ENCODE measurements around the gene PDE4B. TPM values are rescaled to one million over a fixed set of nuclear protein-coding genes. Genes with fewer than 3 reads are reported as not detected.

The PDE4B gene
- total and polyA plus RNA-seq, 10 of the 15 experiments (the other 5 are each of a cell fraction or from before 2014, with no cell fraction given), result 3.0 to 13.2 (median 5.7) TPM

DNA sequence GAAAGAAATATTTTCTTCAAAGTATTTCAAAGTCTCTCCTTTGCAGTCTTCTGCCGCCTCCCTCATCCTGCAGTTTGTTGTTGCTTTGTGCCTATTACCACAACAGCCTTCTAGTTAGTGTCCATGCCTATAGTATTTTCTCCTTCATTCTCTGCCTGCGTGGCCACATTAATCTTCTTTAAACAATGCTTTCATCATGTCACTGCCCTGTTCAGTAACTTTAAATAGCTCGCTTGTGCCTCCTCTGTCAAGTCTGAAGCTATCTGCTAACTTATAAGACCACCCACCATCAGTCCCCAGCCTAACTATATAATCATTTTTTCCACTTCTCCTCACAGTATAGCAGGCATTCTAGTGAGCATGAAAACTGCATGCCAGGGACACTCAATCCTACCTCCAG is 290.3 kb downstream of the PDE4B start:
- H3K4me3 ChIP-seq, result no peak overlapping the region
- 12% methylated on average over 3 of the region's 3 CpGs for WGBS (ENCODE audit: insufficient coverage, insufficient replicate concordance, low lambda C conversion rate, missing lambda C conversion rate)
- H3K79me2 ChIP-seq (ENCODE audit: control insufficient read depth, insufficient read depth, low read length), result no peaks in the 10 kb centered on the region
- DNase-seq (ENCODE audit: low read depth, low spot score), result no peak
- FAIRE-seq, result no peak
- no peak overlapping the region for H2AFZ ChIP-seq (ENCODE audit: control insufficient read depth, low read depth, low read length)
- no TSS peak for BruUV-seq (replicated peaks)
- no peak overlapping the region for H3K27ac ChIP-seq (ENCODE audit: control insufficient read depth, insufficient read depth)
- no peak overlapping the region for H3K9ac ChIP-seq (ENCODE audit: control insufficient read depth, insufficient read depth, low read length)
- no peak for TF ChIP-seq BMI1 (IDR thresholded peaks at IDR 0.05; ENCODE audit: borderline replicate concordance)
- TF ChIP-seq HDGF (IDR thresholded peaks at IDR 0.05), result no peak
- TF ChIP-seq, protein P1, sequence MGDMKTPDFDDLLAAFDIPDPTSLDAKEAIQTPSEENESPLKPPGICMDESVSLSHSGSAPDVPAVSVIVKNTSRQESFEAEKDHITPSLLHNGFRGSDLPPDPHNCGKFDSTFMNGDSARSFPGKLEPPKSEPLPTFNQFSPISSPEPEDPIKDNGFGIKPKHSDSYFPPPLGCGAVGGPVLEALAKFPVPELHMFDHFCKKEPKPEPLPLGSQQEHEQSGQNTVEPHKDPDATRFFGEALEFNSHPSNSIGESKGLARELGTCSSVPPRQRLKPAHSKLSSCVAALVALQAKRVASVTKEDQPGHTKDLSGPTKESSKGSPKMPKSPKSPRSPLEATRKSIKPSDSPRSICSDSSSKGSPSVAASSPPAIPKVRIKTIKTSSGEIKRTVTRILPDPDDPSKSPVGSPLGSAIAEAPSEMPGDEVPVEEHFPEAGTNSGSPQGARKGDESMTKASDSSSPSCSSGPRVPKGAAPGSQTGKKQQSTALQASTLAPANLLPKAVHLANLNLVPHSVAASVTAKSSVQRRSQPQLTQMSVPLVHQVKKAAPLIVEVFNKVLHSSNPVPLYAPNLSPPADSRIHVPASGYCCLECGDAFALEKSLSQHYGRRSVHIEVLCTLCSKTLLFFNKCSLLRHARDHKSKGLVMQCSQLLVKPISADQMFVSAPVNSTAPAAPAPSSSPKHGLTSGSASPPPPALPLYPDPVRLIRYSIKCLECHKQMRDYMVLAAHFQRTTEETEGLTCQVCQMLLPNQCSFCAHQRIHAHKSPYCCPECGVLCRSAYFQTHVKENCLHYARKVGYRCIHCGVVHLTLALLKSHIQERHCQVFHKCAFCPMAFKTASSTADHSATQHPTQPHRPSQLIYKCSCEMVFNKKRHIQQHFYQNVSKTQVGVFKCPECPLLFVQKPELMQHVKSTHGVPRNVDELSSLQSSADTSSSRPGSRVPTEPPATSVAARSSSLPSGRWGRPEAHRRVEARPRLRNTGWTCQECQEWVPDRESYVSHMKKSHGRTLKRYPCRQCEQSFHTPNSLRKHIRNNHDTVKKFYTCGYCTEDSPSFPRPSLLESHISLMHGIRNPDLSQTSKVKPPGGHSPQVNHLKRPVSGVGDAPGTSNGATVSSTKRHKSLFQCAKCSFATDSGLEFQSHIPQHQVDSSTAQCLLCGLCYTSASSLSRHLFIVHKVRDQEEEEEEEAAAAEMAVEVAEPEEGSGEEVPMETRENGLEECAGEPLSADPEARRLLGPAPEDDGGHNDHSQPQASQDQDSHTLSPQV (IDR thresholded peaks at IDR 0.05), result no peak
- no peak for TF ChIP-seq SMARCA5 (IDR thresholded peaks at IDR 0.05)
- no peak for TF ChIP-seq IKZF2 (IDR thresholded peaks at IDR 0.05)
- TF ChIP-seq BACH1 (IDR thresholded peaks at IDR 0.05; ENCODE audit: borderline replicate concordance), result no peak
- TF ChIP-seq EZH2 (IDR thresholded peaks at IDR 0.05; ENCODE audit: borderline replicate concordance, control insufficient read depth, low read depth, low read length), result no peak
- TF ChIP-seq NR2C2 (IDR thresholded peaks at IDR 0.05; ENCODE audit: borderline replicate concordance, control insufficient read depth, insufficient read length, low read depth), result no peak
- TF ChIP-seq, protein P2, sequence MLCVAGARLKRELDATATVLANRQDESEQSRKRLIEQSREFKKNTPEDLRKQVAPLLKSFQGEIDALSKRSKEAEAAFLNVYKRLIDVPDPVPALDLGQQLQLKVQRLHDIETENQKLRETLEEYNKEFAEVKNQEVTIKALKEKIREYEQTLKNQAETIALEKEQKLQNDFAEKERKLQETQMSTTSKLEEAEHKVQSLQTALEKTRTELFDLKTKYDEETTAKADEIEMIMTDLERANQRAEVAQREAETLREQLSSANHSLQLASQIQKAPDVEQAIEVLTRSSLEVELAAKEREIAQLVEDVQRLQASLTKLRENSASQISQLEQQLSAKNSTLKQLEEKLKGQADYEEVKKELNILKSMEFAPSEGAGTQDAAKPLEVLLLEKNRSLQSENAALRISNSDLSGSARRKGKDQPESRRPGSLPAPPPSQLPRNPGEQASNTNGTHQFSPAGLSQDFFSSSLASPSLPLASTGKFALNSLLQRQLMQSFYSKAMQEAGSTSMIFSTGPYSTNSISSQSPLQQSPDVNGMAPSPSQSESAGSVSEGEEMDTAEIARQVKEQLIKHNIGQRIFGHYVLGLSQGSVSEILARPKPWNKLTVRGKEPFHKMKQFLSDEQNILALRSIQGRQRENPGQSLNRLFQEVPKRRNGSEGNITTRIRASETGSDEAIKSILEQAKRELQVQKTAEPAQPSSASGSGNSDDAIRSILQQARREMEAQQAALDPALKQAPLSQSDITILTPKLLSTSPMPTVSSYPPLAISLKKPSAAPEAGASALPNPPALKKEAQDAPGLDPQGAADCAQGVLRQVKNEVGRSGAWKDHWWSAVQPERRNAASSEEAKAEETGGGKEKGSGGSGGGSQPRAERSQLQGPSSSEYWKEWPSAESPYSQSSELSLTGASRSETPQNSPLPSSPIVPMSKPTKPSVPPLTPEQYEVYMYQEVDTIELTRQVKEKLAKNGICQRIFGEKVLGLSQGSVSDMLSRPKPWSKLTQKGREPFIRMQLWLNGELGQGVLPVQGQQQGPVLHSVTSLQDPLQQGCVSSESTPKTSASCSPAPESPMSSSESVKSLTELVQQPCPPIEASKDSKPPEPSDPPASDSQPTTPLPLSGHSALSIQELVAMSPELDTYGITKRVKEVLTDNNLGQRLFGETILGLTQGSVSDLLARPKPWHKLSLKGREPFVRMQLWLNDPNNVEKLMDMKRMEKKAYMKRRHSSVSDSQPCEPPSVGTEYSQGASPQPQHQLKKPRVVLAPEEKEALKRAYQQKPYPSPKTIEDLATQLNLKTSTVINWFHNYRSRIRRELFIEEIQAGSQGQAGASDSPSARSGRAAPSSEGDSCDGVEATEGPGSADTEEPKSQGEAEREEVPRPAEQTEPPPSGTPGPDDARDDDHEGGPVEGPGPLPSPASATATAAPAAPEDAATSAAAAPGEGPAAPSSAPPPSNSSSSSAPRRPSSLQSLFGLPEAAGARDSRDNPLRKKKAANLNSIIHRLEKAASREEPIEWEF (IDR thresholded peaks at IDR 0.05; ENCODE audit: insufficient replicate concordance, low read depth, low read length), result no peak
- H3K4me2 ChIP-seq (ENCODE audit: control insufficient read depth, insufficient read depth), result no peak overlapping the region
- CTCF ChIA-PET, result no interaction called here
- POLR2A ChIA-PET, result no interaction called here
- SMC1A ChIA-PET (ENCODE audit: uncharacterized antibody, unreplicated experiment), result no interaction called here
- no peaks in the 10 kb centered on the region for H3K27me3 ChIP-seq (replicated peaks in 1 of 2; ENCODE audit: control insufficient read depth in 2 of 2, insufficient read depth in 2 of 2, low read length in 1 of 2)
- no peaks in the 10 kb centered on the region for H4K20me1 ChIP-seq (ENCODE audit: control insufficient read depth, insufficient read depth)
- in situ Hi-C loops (cut with MboI) (no loop called here), intact Hi-C loops (cut with micrococcal nuclease; ENCODE audit: unreplicated experiment) (no loop called here)
- no peaks in the 10 kb centered on the region for H3K9me3 ChIP-seq (replicated peaks; ENCODE audit: control insufficient read depth, insufficient read depth, low read length)
- H3K36me3 ChIP-seq (ENCODE audit: control insufficient read depth in 2 of 2, insufficient read depth in 2 of 2, low read length in 1 of 2), result no peaks in the 10 kb centered on the region
- no peaks in the 10 kb centered on the region for H3K4me1 ChIP-seq (ENCODE audit: control insufficient read depth, insufficient read depth, low read length)
- RAD21 ChIA-PET (ENCODE audit: unreplicated experiment), result no interaction called here
- ATAC-seq, result no peak

All from GM12878 (cell line).